C4-2B (cell line): Measurements from ENCODE around the gene PEX14.

Source experiments
- CTCF ChIP-seq: fragments of 450-650 bp; conservative IDR thresholded peaks from 2 replicates; pipeline ENCODE4 v1.5.1; 2017; ENCODE audit warnings: mild to moderate bottlenecking
- ZFX ChIP-seq: fragments of 450-650 bp; IDR thresholded peaks from 2 replicates; pipeline ENCODE4 v1.6.1; 2017

GRCh38 chr1:10432910-10433700 lies 41.6 kb upstream of the PEX14 start:
- TF ChIP-seq CTCF = no peak
- no peak for TF ChIP-seq ZFX
